SK-N-SH treated with all-trans-retinoic acid at 6 μM for 48 hours (cell line): ENCODE data around the gene RASD1.

Experiments
- GLIS3 ChIP-seq: fragments of 250-450 bp; sonication (Bioruptor Pico); IDR thresholded peaks from 2 replicates; pipeline ENCODE4 v1.5.0; 2020; ENCODE audit warnings: mild to moderate bottlenecking, moderate library complexity
- SNAI2 ChIP-seq: fragments of 250-450 bp; sonication (Bioruptor Pico); IDR thresholded peaks from 2 replicates; pipeline ENCODE4 v1.5.0; 2020; ENCODE audit warnings: mild to moderate bottlenecking, moderate library complexity
- TCF4 ChIP-seq: fragments of 250-450 bp; sonication (Bioruptor Pico); IDR thresholded peaks from 2 replicates; pipeline ENCODE4 v1.8.0; 2021; ENCODE audit warnings: mild to moderate bottlenecking, moderate library complexity, borderline replicate concordance
- ZC3H10 ChIP-seq: fragments of 250-450 bp; sonication (Bioruptor Pico); IDR thresholded peaks from 2 replicates; pipeline ENCODE4 v1.5.1; 2021; ENCODE audit warnings: mild to moderate bottlenecking, moderate library complexity
- ZNF70 ChIP-seq: fragments of 450-650 bp; formaldehyde crosslinking; IDR thresholded peaks from 2 replicates; pipeline ENCODE4 v1.5.0; 2020; ENCODE audit warnings: mild to moderate bottlenecking, moderate library complexity

DNA sequence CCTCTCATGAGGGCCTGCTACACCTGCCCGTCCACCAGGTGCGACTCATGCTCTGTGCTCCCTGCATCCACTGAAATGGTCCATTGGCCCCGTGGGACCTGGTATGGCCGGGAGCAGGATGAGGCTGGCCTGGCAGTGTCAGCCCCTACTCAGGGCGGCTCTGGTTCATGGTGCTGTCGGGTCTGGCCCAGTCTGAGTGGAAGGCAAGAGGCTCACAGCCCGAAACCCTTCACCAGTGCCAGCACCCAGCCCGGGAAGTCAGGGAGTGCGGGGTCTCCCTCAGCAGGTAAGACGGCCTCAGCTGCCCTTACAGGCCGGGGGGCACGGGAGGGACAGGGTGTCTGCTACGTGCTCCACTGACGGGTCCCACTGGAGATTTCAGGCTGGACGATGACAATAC lies 40.5 kb upstream of the RASD1 start:
- TF ChIP-seq ZNF70 = no peak
- no peak for TF ChIP-seq TCF4 (CRISPR knock-in tag)
- TF ChIP-seq GLIS3 = no peak
- TF ChIP-seq ZC3H10 (CRISPR knock-in tag) = no peak
- no peak for TF ChIP-seq SNAI2 (CRISPR knock-in tag)
